ENCODE measurements around the gene HJV.

Gene HJV

DNA sequence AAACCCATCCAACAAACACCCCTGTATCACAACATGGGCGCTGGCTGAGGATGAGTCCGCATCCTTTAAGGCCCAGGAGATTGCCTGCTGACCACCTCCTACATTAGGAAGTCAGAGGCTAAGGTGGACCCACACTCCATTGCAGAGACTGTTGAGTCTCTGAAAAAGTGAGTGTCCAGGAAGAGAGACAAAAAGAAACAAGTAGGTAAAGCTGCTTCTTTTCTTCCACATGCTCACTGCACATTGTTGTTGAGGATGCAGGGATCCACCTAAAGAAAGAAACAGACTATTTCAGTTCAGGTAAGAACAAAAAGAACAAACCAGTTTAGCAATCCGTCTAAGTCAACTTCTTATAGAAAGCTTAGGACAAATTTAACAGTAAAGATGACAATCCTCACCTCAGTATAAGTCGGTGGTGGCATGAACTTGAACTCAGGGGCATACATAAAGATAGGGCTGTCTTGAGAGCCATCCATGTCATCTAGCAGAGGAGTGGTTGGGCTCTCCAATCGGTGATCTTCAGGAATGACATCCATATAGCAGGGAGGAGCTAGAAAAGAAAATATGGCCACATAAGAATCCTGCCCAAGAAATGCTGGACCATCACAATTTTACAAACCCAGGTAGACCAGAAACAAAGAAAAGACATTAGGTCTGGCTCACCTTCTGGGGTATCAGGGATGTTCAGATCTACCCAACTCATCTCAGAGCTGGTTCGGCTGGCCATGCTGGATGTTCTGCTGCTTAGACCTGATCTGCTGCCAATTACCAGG lies 27.7 kb downstream of the HJV start:
- DNase-seq (ENCODE audit: low read depth), result no peak

- no peak for DNase-seq (ENCODE audit: low read depth)
Measured at GRCh38 chr1:145992958-145993617, 28.4 kb downstream of the HJV start.

GRCh38 chr1:145992502-145992936 lies 29.0 kb downstream of the HJV start:
- no peak for DNase-seq (ENCODE audit: low read depth)

DNA sequence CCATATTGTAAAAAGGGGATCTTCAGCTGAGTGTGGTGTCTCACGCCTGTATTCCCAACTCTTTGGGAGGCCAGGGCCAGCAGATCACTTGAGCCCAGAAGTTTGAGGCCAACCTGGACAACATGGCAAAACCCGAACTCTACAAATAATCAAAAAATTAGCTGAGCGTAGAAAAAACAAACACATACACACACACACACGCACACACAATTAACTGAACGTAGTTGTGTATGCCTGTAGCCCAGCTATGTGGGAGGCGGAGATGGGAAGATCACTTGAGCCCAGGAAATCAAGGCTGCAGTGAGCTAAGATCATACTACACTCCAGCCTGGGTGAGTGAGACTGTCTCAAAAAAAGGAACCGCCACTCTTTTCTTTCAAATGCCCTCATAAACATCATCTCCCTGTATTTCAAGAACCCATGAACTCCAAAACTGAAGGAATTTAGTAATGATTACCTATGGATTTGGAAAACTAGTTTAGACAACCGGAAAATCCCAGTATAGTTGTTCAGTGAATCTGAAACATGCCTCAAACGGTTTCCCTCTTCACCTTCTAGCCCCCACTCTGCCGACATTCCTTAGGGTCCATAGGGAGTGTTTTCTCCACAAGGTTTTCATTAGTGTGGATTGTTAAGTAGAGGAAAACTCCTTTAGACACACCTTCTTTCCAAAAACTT lies 29.7 kb downstream of the HJV start:
- no peak for DNase-seq (ENCODE audit: low read depth)

- DNase-seq (ENCODE audit: low read depth), result no peak
Measured at GRCh38 chr1:145990249-145990855, 31.2 kb downstream of the HJV start.

GRCh38 chr1:145988773-145989172 lies 32.8 kb downstream of the HJV start:
- no peak for DNase-seq (ENCODE audit: low read depth)

- DNase-seq (ENCODE audit: low read depth), result no peak
Measured at GRCh38 chr1:145987926-145988325, 33.6 kb downstream of the HJV start.

DNA sequence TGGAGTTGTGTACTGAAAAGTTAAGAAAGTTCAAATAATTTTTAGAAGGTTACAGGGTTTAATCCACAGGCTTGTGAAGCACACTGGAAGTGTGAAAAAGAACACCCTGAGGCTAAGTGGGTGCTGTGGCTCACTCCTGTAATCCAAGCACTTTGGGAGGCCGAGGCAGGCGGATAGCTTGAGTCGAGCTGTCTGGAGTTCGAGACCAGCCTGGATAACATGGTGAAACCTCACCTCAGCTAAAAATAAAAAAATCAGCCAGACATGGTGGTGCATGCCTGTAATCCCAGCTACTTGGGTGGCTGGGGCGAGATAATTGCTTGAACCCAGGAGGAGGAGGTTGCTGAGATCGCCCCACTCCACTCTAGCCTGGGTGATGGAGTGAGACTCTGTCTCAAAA lies 35.0 kb downstream of the HJV start:
- DNase-seq (ENCODE audit: low read depth), result no peak

DNA sequence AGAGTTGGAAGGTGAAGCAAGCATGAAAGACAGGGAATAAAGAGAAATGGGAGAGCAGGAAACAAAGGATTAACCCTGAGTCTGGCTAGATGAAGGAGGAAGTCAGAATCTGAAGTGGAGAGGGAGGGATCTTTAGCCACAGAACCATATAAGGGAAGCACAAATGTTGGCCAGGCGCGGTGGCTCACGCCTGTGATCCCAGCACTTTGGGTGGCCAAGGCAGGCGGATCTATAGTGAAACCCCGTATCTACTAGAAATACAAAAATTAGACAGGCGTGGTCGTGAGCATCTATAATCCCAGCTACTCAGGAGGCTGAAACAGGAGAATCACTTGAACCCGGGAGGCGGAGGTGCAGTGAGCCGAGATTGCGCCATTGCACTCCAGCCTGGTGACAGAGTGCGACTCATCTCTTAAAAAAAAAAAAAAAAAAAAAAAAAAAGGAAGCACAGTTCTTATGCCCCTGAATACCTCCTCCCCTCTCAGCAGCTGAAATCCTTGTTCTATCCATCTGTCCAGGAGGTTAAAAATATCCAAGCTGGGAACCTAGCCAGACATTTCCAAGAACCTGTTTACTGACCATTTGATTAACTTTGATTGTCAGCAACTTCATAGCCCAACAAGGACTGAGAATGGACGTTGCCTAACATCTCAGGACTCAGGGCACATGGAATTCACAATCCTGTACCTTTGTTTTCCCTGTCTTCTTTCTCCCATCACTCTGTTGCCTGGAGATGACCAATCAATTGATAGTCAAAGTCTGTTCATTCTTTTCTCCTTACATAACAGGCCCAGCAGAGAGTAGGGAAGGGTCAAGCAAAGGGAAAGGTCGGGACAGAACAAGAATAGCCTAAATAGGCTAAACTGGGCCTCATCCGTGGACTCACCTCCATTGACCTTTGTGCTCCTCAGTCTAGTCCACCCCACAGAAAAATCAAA lies 35.8 kb downstream of the HJV start:
- DNase-seq (ENCODE audit: low read depth), result peak; percentile 65

DNA sequence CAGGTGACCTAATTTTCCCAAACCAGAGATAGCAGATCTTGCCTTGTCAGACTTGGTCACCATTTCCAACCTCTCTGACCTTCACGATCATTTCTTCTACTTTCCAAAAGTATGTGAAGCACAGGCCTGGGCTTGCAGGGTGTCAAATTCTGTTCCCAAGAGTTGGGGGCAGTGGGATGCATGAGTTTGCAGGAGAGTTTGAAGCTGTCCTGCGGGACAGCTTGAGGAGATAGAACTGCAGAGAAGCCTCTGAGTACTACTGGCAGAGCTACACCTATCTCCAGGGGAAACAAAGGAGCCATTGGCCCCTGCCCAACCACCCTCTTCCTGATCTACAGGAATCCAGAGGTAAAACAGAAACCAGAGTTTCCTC lies 36.4 kb downstream of the HJV start:
- DNase-seq (ENCODE audit: low read depth), result no peak

- no peak for DNase-seq (ENCODE audit: low read depth)
Measured at GRCh38 chr1:145983960-145984830, 37.3 kb downstream of the HJV start.

GRCh38 chr1:145983206-145983675 lies 38.3 kb downstream of the HJV start:
- no peak for DNase-seq (ENCODE audit: low read depth)

GRCh38 chr1:145982010-145982723 lies 39.4 kb downstream of the HJV start:
- DNase-seq (ENCODE audit: low read depth), result no peak

DNA sequence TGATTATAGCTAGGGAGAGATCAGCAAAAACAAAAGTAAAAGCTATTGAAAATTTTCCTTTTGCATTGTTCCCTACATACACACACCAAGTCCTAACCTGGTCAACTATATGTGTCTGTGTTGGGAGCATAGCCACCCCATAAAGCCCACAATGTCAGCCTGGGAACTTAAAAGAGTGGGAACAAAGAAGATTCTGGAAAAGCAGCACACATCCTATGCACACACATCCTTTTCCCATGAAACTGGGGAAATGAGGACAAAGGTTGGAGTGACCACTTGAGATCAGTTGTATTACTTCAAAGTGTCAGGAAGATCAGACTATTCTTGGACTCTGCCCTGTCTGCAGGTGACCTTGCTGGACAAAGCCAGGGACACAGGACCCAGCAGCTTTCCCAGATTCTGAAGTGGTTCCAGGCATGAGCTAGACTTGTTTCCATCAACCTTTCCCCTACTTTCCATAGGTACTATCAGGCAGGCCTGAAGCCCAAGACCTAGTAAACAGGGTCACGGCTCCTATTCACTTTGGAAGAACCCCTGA lies 41.0 kb downstream of the HJV start:
- DNase-seq (ENCODE audit: low read depth), result no peak

GRCh38 chr1:145979746-145980456 lies 41.6 kb downstream of the HJV start:
- DNase-seq (ENCODE audit: low read depth), result no peak

DNA sequence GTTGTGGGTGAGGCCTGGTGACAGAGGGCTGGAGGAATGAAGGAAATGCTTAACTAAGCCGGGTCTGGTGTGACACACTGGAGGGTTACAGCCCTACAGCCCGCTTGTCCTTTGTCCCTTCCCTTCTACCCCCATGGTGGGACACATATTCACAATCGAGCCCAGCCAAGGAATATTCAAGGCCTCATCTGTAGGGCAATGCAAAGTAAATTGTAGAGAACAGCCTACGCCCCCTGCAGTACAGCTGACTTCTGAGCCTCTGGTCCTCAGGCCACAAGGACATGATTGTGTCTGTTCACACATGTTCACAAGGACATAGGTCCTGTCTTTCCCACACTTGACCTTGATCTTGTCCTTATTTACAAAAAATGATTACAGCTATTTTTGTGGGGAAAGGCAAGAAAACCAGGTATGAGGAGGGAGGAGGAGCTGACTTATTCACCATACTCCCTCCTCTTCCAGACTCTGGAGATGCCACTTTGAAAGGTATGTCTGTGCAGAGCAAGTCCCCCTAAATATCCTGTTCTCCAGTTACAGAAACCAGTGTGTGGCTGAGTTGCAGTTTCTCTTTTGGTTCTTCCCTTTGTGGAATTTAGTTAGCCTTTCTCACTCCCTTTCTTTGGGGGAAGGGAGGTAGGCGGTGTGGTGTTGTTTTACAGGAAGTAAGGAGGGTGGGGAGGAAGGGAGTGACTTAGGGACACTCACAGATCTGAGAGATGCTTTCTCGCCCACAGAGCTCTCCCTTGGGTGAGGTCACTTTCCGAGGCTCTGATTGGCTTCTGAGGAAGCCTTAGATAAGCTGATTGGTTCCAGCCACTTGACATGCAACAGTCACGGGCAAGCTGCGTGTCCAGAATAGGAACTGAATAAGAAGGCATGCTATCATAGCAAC lies 42.4 kb downstream of the HJV start:
- DNase-seq (ENCODE audit: low read depth), result peak; percentile 99

- no peak for DNase-seq (ENCODE audit: low read depth)
Measured at GRCh38 chr1:145978471-145978853, 43.1 kb downstream of the HJV start.
